GM12873 (cell line): ENCODE results near the gene GGACT.

Experiments
- CTCF ChIP-seq: IDR thresholded peaks from 2 replicates; pipeline ENCODE4 v1.5.1; 2012; ENCODE audit warnings: low read depth, mild to moderate bottlenecking, moderate library complexity, low read length, control low read depth; ENCODE audit not compliant: insufficient read depth; ENCODE audit errors: missing control alignments

The GGACT gene

GRCh38 chr13:100533588-100534041 lies 55.0 kb downstream of the GGACT start:
- no peak for TF ChIP-seq CTCF

DNA sequence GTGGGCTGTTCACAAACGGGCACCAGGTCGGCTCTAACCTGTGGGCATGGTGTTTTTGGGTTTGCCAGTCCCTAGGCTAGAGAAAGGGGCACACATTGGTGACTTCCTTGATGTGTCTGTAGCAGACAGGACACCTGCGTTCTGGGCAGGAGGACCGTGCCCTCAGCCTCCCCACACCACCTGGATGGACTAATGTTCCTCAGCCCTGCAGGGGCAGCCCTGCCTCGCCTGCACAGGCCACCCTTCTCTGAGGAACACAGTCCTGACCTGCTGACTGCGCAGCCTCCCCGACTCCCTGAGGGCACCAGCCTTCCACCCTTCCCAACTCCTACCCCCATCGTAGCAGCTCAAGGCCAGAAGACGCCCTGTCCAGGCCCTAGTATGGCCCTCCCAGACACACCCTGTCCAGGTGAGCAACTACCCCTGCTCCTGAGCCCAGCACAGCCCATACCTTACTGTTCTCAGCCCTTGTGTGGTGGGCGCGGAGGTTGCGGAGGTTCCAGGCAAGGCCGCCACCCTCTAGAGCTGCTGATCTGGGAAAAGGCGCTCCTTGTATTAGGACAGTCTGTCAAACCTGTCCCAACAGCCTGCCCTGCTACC lies 55.7 kb downstream of the GGACT start:
- no peak for TF ChIP-seq CTCF

GRCh38 chr13:100532090-100532766 lies 56.4 kb downstream of the GGACT start:
- no peak for TF ChIP-seq CTCF

GRCh38 chr13:100530671-100531213 lies 57.8 kb downstream of the GGACT start:
- TF ChIP-seq CTCF = no peak

GRCh38 chr13:100529666-100530377 lies 58.8 kb downstream of the GGACT start:
- TF ChIP-seq CTCF = no peak

DNA sequence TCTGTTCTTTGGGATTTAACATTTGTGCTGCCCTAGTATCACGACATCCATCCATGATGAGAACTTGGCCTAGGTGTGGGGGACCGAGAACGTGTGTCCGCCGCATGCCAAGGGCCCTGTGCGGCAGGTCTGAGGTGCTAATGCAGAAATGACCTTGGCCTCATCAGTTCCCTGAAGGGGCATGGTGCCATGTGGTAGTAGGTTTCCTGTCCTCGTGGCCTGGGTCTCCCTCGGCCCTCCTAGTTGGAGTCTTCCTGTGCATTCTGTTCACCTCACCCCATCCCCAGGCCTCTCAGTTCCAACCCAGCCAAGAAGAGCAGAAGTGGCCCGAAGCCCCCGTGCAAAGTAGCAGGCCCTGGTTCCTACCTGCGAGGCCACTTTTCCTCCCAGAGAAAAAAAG lies 59.8 kb downstream of the GGACT start:
- TF ChIP-seq CTCF = no peak

- no peak for TF ChIP-seq CTCF
These were observed 60.2 kb downstream of the GGACT start for GRCh38 chr13:100528353-100528752.
